Fibroblast of villous mesenchyme (primary cell): Measurements from ENCODE around the gene CHKB. TPM values are rescaled to one million over a fixed set of nuclear protein-coding genes. Genes with fewer than 3 reads are reported as not detected.

Experiments
- DNase-seq: peaks from one replicate; pipeline ENCODE4 v3.0.0-alpha.2; 2010; ENCODE audit warnings: low read depth
- H3K4me3 ChIP-seq: 2 replicates; pipeline ENCODE4 v1.5.1; 2011; ENCODE audit warnings: low read depth, mild to moderate bottlenecking, low read length
- total RNA-seq: library from RNA; depleted of rRNA; stranded (reverse); fragments of >200 nt; gene quantifications from 2 replicates; pipeline ENCODE4 v1.2.3, GENCODE V29; 2012
- TF ChIP-seq, protein P1 (sequence below): IDR thresholded peaks from 2 replicates; pipeline ENCODE4 v1.5.1; 2012; ENCODE audit warnings: low read depth, mild to moderate bottlenecking, low read length; ENCODE audit not compliant: insufficient read depth

Gene CHKB
- total RNA-seq, 1 donor, result 18.1 TPM

GRCh38 chr22:50577697-50577986, 5.0 kb downstream of the CHKB start:
- TF ChIP-seq, protein P1, sequence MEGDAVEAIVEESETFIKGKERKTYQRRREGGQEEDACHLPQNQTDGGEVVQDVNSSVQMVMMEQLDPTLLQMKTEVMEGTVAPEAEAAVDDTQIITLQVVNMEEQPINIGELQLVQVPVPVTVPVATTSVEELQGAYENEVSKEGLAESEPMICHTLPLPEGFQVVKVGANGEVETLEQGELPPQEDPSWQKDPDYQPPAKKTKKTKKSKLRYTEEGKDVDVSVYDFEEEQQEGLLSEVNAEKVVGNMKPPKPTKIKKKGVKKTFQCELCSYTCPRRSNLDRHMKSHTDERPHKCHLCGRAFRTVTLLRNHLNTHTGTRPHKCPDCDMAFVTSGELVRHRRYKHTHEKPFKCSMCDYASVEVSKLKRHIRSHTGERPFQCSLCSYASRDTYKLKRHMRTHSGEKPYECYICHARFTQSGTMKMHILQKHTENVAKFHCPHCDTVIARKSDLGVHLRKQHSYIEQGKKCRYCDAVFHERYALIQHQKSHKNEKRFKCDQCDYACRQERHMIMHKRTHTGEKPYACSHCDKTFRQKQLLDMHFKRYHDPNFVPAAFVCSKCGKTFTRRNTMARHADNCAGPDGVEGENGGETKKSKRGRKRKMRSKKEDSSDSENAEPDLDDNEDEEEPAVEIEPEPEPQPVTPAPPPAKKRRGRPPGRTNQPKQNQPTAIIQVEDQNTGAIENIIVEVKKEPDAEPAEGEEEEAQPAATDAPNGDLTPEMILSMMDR, result no peak
- no peak for DNase-seq
- no peak overlapping the region for H3K4me3 ChIP-seq

- TF ChIP-seq, protein P1, result no peak
These were observed 5.6 kb downstream of the CHKB start for GRCh38 chr22:50576806-50577696.

DNA sequence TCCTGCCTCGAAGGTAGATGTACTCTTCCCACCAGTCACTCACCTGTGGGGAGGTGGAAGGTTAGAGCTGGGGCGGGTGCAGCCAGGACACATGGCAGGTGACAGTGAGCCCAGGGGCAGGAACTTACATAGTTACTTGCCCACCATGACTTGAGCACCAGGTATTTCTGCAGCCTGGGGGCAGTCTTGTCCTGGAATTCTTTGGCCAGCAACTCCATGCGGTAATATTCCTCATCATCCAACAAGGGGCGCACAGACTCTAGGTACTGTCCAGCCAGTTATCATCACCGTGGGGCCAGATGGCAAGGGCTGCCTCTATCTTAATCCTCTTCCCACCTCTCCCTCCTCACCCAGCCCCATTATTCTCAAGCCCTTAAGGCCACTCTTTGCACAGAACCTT, 6.6 kb downstream of the CHKB start:
- TF ChIP-seq, protein P1, result peak; percentile 50
- no peak overlapping the region for H3K4me3 ChIP-seq
- DNase-seq, result peak; percentile 57

More at GRCh38 chr22:50576806-50577696, 5.6 kb downstream of the CHKB start:
- DNase-seq, result no peak
- H3K4me3 ChIP-seq, result no peak overlapping the region

- TF ChIP-seq, protein P1, result no peak
- no peak for DNase-seq
These were observed 7.2 kb downstream of the CHKB start for GRCh38 chr22:50575426-50575941.

GRCh38 chr22:50574383-50574755, 8.3 kb downstream of the CHKB start:
- no peak for DNase-seq
- H3K4me3 ChIP-seq, result no peak overlapping the region
- TF ChIP-seq, protein P1, result no peak

More at GRCh38 chr22:50575426-50575941, 7.2 kb downstream of the CHKB start:
- H3K4me3 ChIP-seq, result no peak overlapping the region

GRCh38 chr22:50573491-50574382, 8.9 kb downstream of the CHKB start:
- TF ChIP-seq, protein P1, result no peak
- no peak for DNase-seq

More at GRCh38 chr22:50573491-50574382, 8.9 kb downstream of the CHKB start:
- no peak overlapping the region for H3K4me3 ChIP-seq
